Measurements from ENCODE around the gene PITHD1. TPM values are rescaled to one million over a fixed set of nuclear protein-coding genes. Genes with fewer than 3 reads are reported as not detected.

The PITHD1 gene
- total and polyA plus RNA-seq, 2 of the 8 experiments (the other 6 are each of a cell fraction or from before 2014, with no cell fraction given), result 67.4 to 68.8 TPM

DNA sequence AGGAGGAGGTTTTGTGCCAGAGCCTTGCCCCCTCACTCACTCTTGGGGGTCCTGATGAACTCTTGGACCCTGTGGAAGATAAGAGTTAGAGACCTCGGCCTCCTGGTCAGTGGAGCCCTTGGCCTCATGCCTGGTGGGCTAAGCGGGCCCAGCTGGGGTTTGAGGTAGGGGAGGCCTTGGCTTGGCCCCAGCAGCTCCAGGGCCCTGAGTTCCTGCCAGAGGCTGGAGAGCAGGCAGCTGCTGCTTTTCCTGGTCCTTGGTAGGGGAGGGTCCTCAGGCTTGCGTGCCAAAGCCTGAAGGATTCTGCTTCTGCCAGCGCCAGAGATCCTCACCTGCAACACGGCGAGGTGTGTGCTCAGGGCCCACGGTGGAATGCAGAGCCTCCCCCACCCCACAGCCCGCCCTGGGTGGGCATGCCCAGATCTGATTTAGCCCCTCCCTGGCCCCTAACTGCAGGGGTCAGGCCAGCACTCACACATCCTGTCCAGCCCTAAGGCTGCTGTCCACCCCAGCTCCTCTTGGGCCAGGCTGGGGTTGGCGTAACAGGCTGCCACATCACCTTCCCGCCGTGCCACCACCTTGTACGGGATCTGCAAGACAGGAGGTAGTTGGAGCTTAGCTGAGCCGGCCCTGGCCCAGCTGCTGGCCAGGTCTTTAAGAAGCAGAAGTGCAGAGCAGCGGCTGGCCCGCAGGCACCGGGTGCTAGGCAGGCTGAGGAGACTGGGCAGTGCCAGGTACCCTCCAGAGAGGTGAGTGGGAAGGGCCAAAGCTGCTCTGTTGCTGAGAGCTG lies 17.7 kb downstream of the PITHD1 start (continued):
- no peak for TF ChIP-seq TBP (IDR thresholded peaks at IDR 0.05; ENCODE audit: low read depth, low read length)
- no peak for TF ChIP-seq RXRA (IDR thresholded peaks at IDR 0.05; ENCODE audit: insufficient read depth, low read depth, low read length)
- no peak for TF ChIP-seq GTF2F1 (IDR thresholded peaks at IDR 0.05; ENCODE audit: borderline replicate concordance, low read depth, low read length)
- TF ChIP-seq YY1 (IDR thresholded peaks at IDR 0.05; ENCODE audit: low read depth, low read length), result no peak
- TF ChIP-seq RAD21 (IDR thresholded peaks at IDR 0.05 in 1 of 2, conservative IDR thresholded peaks at IDR 0.05 in 1 of 2; ENCODE audit: low read depth in 2 of 2, low read length in 2 of 2), result no peak
- TF ChIP-seq TCF12 (IDR thresholded peaks at IDR 0.05; ENCODE audit: low read depth, low read length), result no peak
- TF ChIP-seq RBBP5 (IDR thresholded peaks at IDR 0.05; ENCODE audit: borderline replicate concordance, low read depth, low read length), result no peak
- TF ChIP-seq CREB1 (IDR thresholded peaks at IDR 0.05), result no peak
- TF ChIP-seq ATF3 (IDR thresholded peaks at IDR 0.05; ENCODE audit: insufficient read depth, low read depth, low read length), result no peak
